Measurements from ENCODE around the gene KCNJ16. TPM values are rescaled to one million over a fixed set of nuclear protein-coding genes. Genes with fewer than 3 reads are reported as not detected.

KCNJ16 gene
- total RNA-seq, 4 donors from 2014 or later = 0.54 to 0.96 TPM; not detected in 2

GRCh38 chr17:70109497-70109896 is 34.5 kb downstream of the KCNJ16 start:
- H3K27me3 ChIP-seq = no peaks in the 10 kb centered on the region
- H3K27ac ChIP-seq = peak overlapping the region in 3 of 4 donors; percentile 6 to 68 (median 46)
- WGBS, 2 donors (ENCODE audit: low coverage in 1 of 2) = 0 to 58% methylated on average over 1 to 3 of the region's 3 CpGs
- ATAC-seq = no peak
- H3K9me3 ChIP-seq = no peaks in the 10 kb centered on the region
- no peaks in the 10 kb centered on the region for H3K36me3 ChIP-seq
- H3K4me1 ChIP-seq = peaks cover 0 to 28% (median under 1%) of the 10 kb centered on the region in 3 donors
- H3K4me3 ChIP-seq = no peak overlapping the region
- no peak for TF ChIP-seq POLR2A (IDR thresholded peaks at IDR 0.05)

- Histone ChIP-seq H3K4me3 (no peak overlapping the region), H3K36me3 (no peaks in the 10 kb centered on the region), H3K27ac (peak overlapping the region in 2 of 4 donors; percentile 6 to 46), H3K4me1 (peaks cover 0 to 37% (median 4%) of the 10 kb centered on the region in 3 donors), H3K27me3 (no peaks in the 10 kb centered on the region), H3K9me3 (no peaks in the 10 kb centered on the region)
- ATAC-seq = peak; percentile 57
- WGBS, 2 donors (ENCODE audit: low coverage in 1 of 2) = 40 to 70% methylated on average over 1 to 5 of the region's 7 CpGs
- no peak for TF ChIP-seq POLR2AphosphoS5 (IDR thresholded peaks at IDR 0.05)
- TF ChIP-seq EP300 (IDR thresholded peaks at IDR 0.05) = no peak
Observed at GRCh38 chr17:70110443-70110880, 35.4 kb downstream of the KCNJ16 start.

GRCh38 chr17:70111201-70111600 is 36.2 kb downstream of the KCNJ16 start:
- Histone ChIP-seq H3K4me1 (peaks cover 0 to 42% (median 4%) of the 10 kb centered on the region in 3 donors), H3K9me3 (no peaks in the 10 kb centered on the region), H3K27ac (no peak overlapping the region), H3K4me3 (no peak overlapping the region), H3K27me3 (no peaks in the 10 kb centered on the region), H3K36me3 (no peaks in the 10 kb centered on the region)
- 89 to 100% methylated on average over 2 to 4 of the region's 4 CpGs for WGBS, 2 donors (ENCODE audit: low coverage in 1 of 2)
- TF ChIP-seq POLR2A (IDR thresholded peaks at IDR 0.05) (no peak), CTCF (IDR thresholded peaks at IDR 0.05) (no peak), POLR2AphosphoS5 (IDR thresholded peaks at IDR 0.05) (no peak), EP300 (IDR thresholded peaks at IDR 0.05) (no peak)
- ATAC-seq = no peak

- 36 to 53% methylated on average over 2 of the region's 2 CpGs for WGBS, 2 donors (ENCODE audit: low coverage in 1 of 2)
- H3K27ac ChIP-seq = peak overlapping the region in 2 of 4 donors; percentile 28 to 29
- peaks cover 0 to 28% (median 4%) of the 10 kb centered on the region in 3 donors for H3K4me1 ChIP-seq
- ATAC-seq = no peak
- H3K4me3 ChIP-seq = no peak overlapping the region
- H3K27me3 ChIP-seq = no peaks in the 10 kb centered on the region
- no peaks in the 10 kb centered on the region for H3K36me3 ChIP-seq
- no peaks in the 10 kb centered on the region for H3K9me3 ChIP-seq
- TF ChIP-seq POLR2AphosphoS5 (IDR thresholded peaks at IDR 0.05) = no peak
- no peak for TF ChIP-seq EP300 (IDR thresholded peaks at IDR 0.05)
- no peak for TF ChIP-seq CTCF (IDR thresholded peaks at IDR 0.05)
- TF ChIP-seq POLR2A (IDR thresholded peaks at IDR 0.05) = no peak
Observed at GRCh38 chr17:70114405-70114804, 39.4 kb downstream of the KCNJ16 start.

GRCh38 chr17:70115126-70115525 is 40.1 kb downstream of the KCNJ16 start:
- H3K36me3 ChIP-seq = no peaks in the 10 kb centered on the region

More at GRCh38 chr17:70115126-70115525, 40.1 kb downstream of the KCNJ16 start:
- peak overlapping the region in 2 of 4 donors; percentile 28 to 29 for H3K27ac ChIP-seq
- no peak for TF ChIP-seq CTCF (IDR thresholded peaks at IDR 0.05)
- no peak for TF ChIP-seq EP300 (IDR thresholded peaks at IDR 0.05)
- no peak for TF ChIP-seq POLR2AphosphoS5 (IDR thresholded peaks at IDR 0.05)
- TF ChIP-seq POLR2A (IDR thresholded peaks at IDR 0.05) = no peak
- ATAC-seq = no peak
- no peaks in the 10 kb centered on the region for H3K9me3 ChIP-seq
- H3K4me1 ChIP-seq = peaks cover 0 to 21% (median 4%) of the 10 kb centered on the region in 3 donors
- H3K27me3 ChIP-seq = no peaks in the 10 kb centered on the region
- H3K4me3 ChIP-seq = no peak overlapping the region
